Activated naive CD4-positive, alpha-beta T cell treated with anti-CD3 and anti-CD28 coated beads for 36 hours (primary cell): ENCODE measurements around the gene ME3. TPM values are rescaled to one million over a fixed set of nuclear protein-coding genes. Genes with fewer than 3 reads are reported as not detected.

Experiments
- CTCF ChIA-PET: fragments of 350-600 bp; sonication (Branson Sonifier 250); formaldehyde crosslinking; loops from one replicate; lab custom pipeline; 2021; ENCODE audit warnings: antibody characterized with exemption; lab: Charles Lee
- DNase-seq: peaks from one replicate; pipeline ENCODE4 v3.0.0-alpha.2; 2020
- H3K27ac Mint-ChIP-seq: one replicate; pipeline ENCODE4 v1.8.0; 2021; ENCODE audit warnings: mild to moderate bottlenecking, mixed read lengths
- H3K27me3 Mint-ChIP-seq: one replicate; pipeline ENCODE4 v1.8.0; 2021; ENCODE audit warnings: low read depth, mixed read lengths
- H3K36me3 Mint-ChIP-seq: one replicate; pipeline ENCODE4 v1.8.0; 2021; ENCODE audit warnings: low read depth, mixed read lengths
- H3K4me1 Mint-ChIP-seq: one replicate; pipeline ENCODE4 v1.8.0; 2021; ENCODE audit warnings: low read depth, mixed read lengths
- H3K4me3 Mint-ChIP-seq: one replicate; pipeline ENCODE4 v1.8.0; 2021; ENCODE audit warnings: mild to moderate bottlenecking, moderate library complexity, mixed read lengths
- H3K9me3 Mint-ChIP-seq: one replicate; pipeline ENCODE4 v1.8.0; 2021; ENCODE audit warnings: mixed read lengths
- intact Hi-C: fragments of 100-400 bp; cut with micrococcal nuclease; formaldehyde crosslinking; loops from one replicate; pipeline ENCODE4 v1.15.1; 2023
- total RNA-seq, 2 experiments: library from RNA; stranded (reverse); gene quantifications; one replicate each; pipeline ENCODE4 v1.2.3, GENCODE V29; 2021

Gene ME3
- total RNA-seq, 2 experiments from 2014 or later, result 6.0 to 6.7 TPM

- H3K4me3 Mint-ChIP-seq, result no peak overlapping the region
Measured at GRCh38 chr11:86456075-86456939, 216.1 kb downstream of the ME3 start.

GRCh38 chr11:86453290-86454030 is 219.0 kb downstream of the ME3 start:
- Mint-ChIP-seq H3K4me1 (peaks cover 8% of the 10 kb centered on the region), H3K27ac (no peak overlapping the region), H3K9me3 (no peaks in the 10 kb centered on the region), H3K27me3 (no peaks in the 10 kb centered on the region), H3K4me3 (no peak overlapping the region), H3K36me3 (no peaks in the 10 kb centered on the region)
- DNase-seq, result no peak
- intact Hi-C loops, result no loop called here
- CTCF ChIA-PET, result interaction anchor here (1.2 to 7.4 kb wide), 6 partner anchors 9 to 598 kb away, joined by 3 to 72 read pairs (median 9); partner anchors contain the start of gene CCDC83

More at GRCh38 chr11:86456075-86456939, 216.1 kb downstream of the ME3 start:
- Mint-ChIP-seq H3K27me3 (no peaks in the 10 kb centered on the region), H3K36me3 (no peaks in the 10 kb centered on the region), H3K4me1 (peaks cover 8% of the 10 kb centered on the region), H3K27ac (no peak overlapping the region), H3K9me3 (no peaks in the 10 kb centered on the region)
- CTCF ChIA-PET, result interaction anchor here (0.6 to 7.4 kb wide), 31 partner anchors 8 to 602 kb away, joined by 3 to 72 read pairs (median 4); partner anchors contain the start of genes CCDC83 and HIKESHI
- DNase-seq, result peak; percentile 95
- intact Hi-C loops, result loop anchor here (1.0 to 5.0 kb wide), 10 partner anchors 48 to 602 kb away; partner anchors contain the start of genes CCDC83 and ME3

GRCh38 chr11:86449993-86450629 is 222.3 kb downstream of the ME3 start:
- Mint-ChIP-seq H3K27me3 (no peaks in the 10 kb centered on the region), H3K4me3 (no peak overlapping the region), H3K36me3 (no peaks in the 10 kb centered on the region), H3K27ac (no peak overlapping the region), H3K4me1 (peaks cover 5% of the 10 kb centered on the region), H3K9me3 (no peaks in the 10 kb centered on the region)
- intact Hi-C loops, result loop anchor here (2.0 to 10.0 kb wide), 3 partner anchors 147 to 503 kb away; partner anchors contain the start of gene HIKESHI
- no peak for DNase-seq
- CTCF ChIA-PET, result interaction anchor here (3.1 kb wide), 1 partner anchor 159 kb away, joined by 16 read pairs; no protein-coding TSS in a partner anchor

GRCh38 chr11:86447763-86448480 is 224.5 kb downstream of the ME3 start:
- no peaks in the 10 kb centered on the region for H3K36me3 Mint-ChIP-seq
- no peak overlapping the region for H3K4me3 Mint-ChIP-seq
- no peaks in the 10 kb centered on the region for H3K27me3 Mint-ChIP-seq
- H3K27ac Mint-ChIP-seq, result no peak overlapping the region
- H3K9me3 Mint-ChIP-seq, result no peaks in the 10 kb centered on the region
- DNase-seq, result peak; percentile 63
- CTCF ChIA-PET, result interaction anchor here (0.5 to 3.1 kb wide), 4 partner anchors 9 to 773 kb away, joined by 3 to 16 read pairs (median 6); no protein-coding TSS in a partner anchor
- H3K4me1 Mint-ChIP-seq, result peaks cover 24% of the 10 kb centered on the region
- intact Hi-C loops, result loop anchor here (2.0 to 10.0 kb wide), 3 partner anchors 145 to 501 kb away; partner anchors contain the start of gene HIKESHI

GRCh38 chr11:86446924-86447285 is 225.5 kb downstream of the ME3 start:
- Mint-ChIP-seq H3K4me3 (no peak overlapping the region), H3K36me3 (no peaks in the 10 kb centered on the region), H3K9me3 (no peaks in the 10 kb centered on the region), H3K4me1 (peaks cover 33% of the 10 kb centered on the region), H3K27me3 (no peaks in the 10 kb centered on the region), H3K27ac (no peak overlapping the region)
- intact Hi-C loops, result loop anchor here (10.0 kb wide), 1 partner anchor 232 kb away; no protein-coding TSS in a partner anchor
- CTCF ChIA-PET, result no interaction called here
- no peak for DNase-seq

- peaks cover 34% of the 10 kb centered on the region for H3K4me1 Mint-ChIP-seq
- no peak overlapping the region for H3K27ac Mint-ChIP-seq
- no peaks in the 10 kb centered on the region for H3K27me3 Mint-ChIP-seq
- H3K9me3 Mint-ChIP-seq, result no peaks in the 10 kb centered on the region
- no peak overlapping the region for H3K4me3 Mint-ChIP-seq
- intact Hi-C loops, result loop anchor here (10.0 kb wide), 1 partner anchor 232 kb away; no protein-coding TSS in a partner anchor
- H3K36me3 Mint-ChIP-seq, result no peaks in the 10 kb centered on the region
- peak; percentile 16 for DNase-seq
- CTCF ChIA-PET, result no interaction called here
Measured at GRCh38 chr11:86446163-86446923, 226.1 kb downstream of the ME3 start.

- CTCF ChIA-PET, result interaction anchor here (0.7 to 1.5 kb wide), 2 partner anchors 10 to 195 kb away, joined by 3 to 10 read pairs; no protein-coding TSS in a partner anchor
- no peaks in the 10 kb centered on the region for H3K27me3 Mint-ChIP-seq
- DNase-seq, result no peak
- H3K36me3 Mint-ChIP-seq, result no peaks in the 10 kb centered on the region
- peaks cover 37% of the 10 kb centered on the region for H3K4me1 Mint-ChIP-seq
- intact Hi-C loops, result loop anchor here (10.0 kb wide), 1 partner anchor 230 kb away; no protein-coding TSS in a partner anchor
- H3K4me3 Mint-ChIP-seq, result no peak overlapping the region
- peak overlapping the region; percentile 26 for H3K27ac Mint-ChIP-seq
- H3K9me3 Mint-ChIP-seq, result no peaks in the 10 kb centered on the region
Measured at GRCh38 chr11:86444981-86445380, 227.4 kb downstream of the ME3 start.

- intact Hi-C loops, result loop anchor here (10.0 kb wide), 1 partner anchor 229 kb away; no protein-coding TSS in a partner anchor
- H3K9me3 Mint-ChIP-seq, result no peaks in the 10 kb centered on the region
- peak overlapping the region; percentile 25 for H3K27ac Mint-ChIP-seq
- H3K4me1 Mint-ChIP-seq, result peaks cover 37% of the 10 kb centered on the region
- DNase-seq, result no peak
- H3K4me3 Mint-ChIP-seq, result no peak overlapping the region
- CTCF ChIA-PET, result interaction anchor here (1.0 kb wide), 1 partner anchor 11 kb away, joined by 3 read pairs; no protein-coding TSS in a partner anchor
- no peaks in the 10 kb centered on the region for H3K36me3 Mint-ChIP-seq
- no peaks in the 10 kb centered on the region for H3K27me3 Mint-ChIP-seq
Measured at GRCh38 chr11:86443415-86443814, 229.0 kb downstream of the ME3 start.

- no peak for DNase-seq
- Mint-ChIP-seq H3K36me3 (no peaks in the 10 kb centered on the region), H3K4me3 (no peak overlapping the region), H3K27ac (peak overlapping the region; percentile 48), H3K9me3 (no peaks in the 10 kb centered on the region), H3K27me3 (no peaks in the 10 kb centered on the region), H3K4me1 (peaks cover 37% of the 10 kb centered on the region)
- CTCF ChIA-PET, result interaction anchor here (1.0 kb wide), 2 partner anchors 9 to 12 kb away, joined by 3 read pairs; no protein-coding TSS in a partner anchor
- intact Hi-C loops, result loop anchor here (10.0 kb wide), 1 partner anchor 228 kb away; no protein-coding TSS in a partner anchor
Measured at GRCh38 chr11:86442827-86443226, 229.6 kb downstream of the ME3 start.

GRCh38 chr11:86442420-86442819 is 230.0 kb downstream of the ME3 start:
- CTCF ChIA-PET, result interaction anchor here (0.8 to 1.0 kb wide), 2 partner anchors 9 to 48 kb away, joined by 3 read pairs; no protein-coding TSS in a partner anchor
- peaks cover 37% of the 10 kb centered on the region for H3K4me1 Mint-ChIP-seq
- no peak overlapping the region for H3K4me3 Mint-ChIP-seq
- intact Hi-C loops, result loop anchor here (10.0 kb wide), 1 partner anchor 228 kb away; no protein-coding TSS in a partner anchor
- no peaks in the 10 kb centered on the region for H3K9me3 Mint-ChIP-seq
- H3K27me3 Mint-ChIP-seq, result no peaks in the 10 kb centered on the region
- H3K27ac Mint-ChIP-seq, result peak overlapping the region; percentile 48
- DNase-seq, result peak; percentile 32
- H3K36me3 Mint-ChIP-seq, result no peaks in the 10 kb centered on the region
